Measurements from ENCODE around the gene ROGDI.

The ROGDI gene

GRCh38 chr16:4792951-4793513 is 9.4 kb downstream of the ROGDI start:
- TF ChIP-seq POLR2AphosphoS5 (IDR thresholded peaks at IDR 0.05; ENCODE audit: low read depth, low read length) (no peak), REST (IDR thresholded peaks at IDR 0.05; ENCODE audit: insufficient read depth in 1 of 2, low read depth in 2 of 2, low read length in 2 of 2) (no peak), FOXP2 (optimal IDR thresholded peaks at IDR 0.05; ENCODE audit: borderline replicate concordance, extremely low read depth, extremely low read length, insufficient read depth) (no peak), TAF1 (IDR thresholded peaks at IDR 0.05; ENCODE audit: borderline replicate concordance, insufficient read depth, low read length) (no peak), SIN3A (IDR thresholded peaks at IDR 0.05; ENCODE audit: borderline replicate concordance, insufficient read depth, low read length) (no peak)

- TF ChIP-seq POLR2AphosphoS5 (IDR thresholded peaks at IDR 0.05; ENCODE audit: low read depth, low read length) (no peak), REST (IDR thresholded peaks at IDR 0.05; ENCODE audit: insufficient read depth in 1 of 2, low read depth in 2 of 2, low read length in 2 of 2) (no peak), TAF1 (IDR thresholded peaks at IDR 0.05; ENCODE audit: borderline replicate concordance, insufficient read depth, low read length) (no peak), SIN3A (IDR thresholded peaks at IDR 0.05; ENCODE audit: borderline replicate concordance, insufficient read depth, low read length) (no peak), FOXP2 (optimal IDR thresholded peaks at IDR 0.05; ENCODE audit: borderline replicate concordance, extremely low read depth, extremely low read length, insufficient read depth) (no peak)
Observed at GRCh38 chr16:4790871-4791270, 11.6 kb downstream of the ROGDI start.

- TF ChIP-seq POLR2AphosphoS5 (IDR thresholded peaks at IDR 0.05; ENCODE audit: low read depth, low read length) (no peak), REST (IDR thresholded peaks at IDR 0.05; ENCODE audit: insufficient read depth in 1 of 2, low read depth in 2 of 2, low read length in 2 of 2) (no peak), TAF1 (IDR thresholded peaks at IDR 0.05; ENCODE audit: borderline replicate concordance, insufficient read depth, low read length) (no peak), FOXP2 (optimal IDR thresholded peaks at IDR 0.05; ENCODE audit: borderline replicate concordance, extremely low read depth, extremely low read length, insufficient read depth) (no peak), SIN3A (IDR thresholded peaks at IDR 0.05; ENCODE audit: borderline replicate concordance, insufficient read depth, low read length) (no peak)
Observed at GRCh38 chr16:4790261-4790660, 12.2 kb downstream of the ROGDI start.

GRCh38 chr16:4788910-4789309 is 13.5 kb downstream of the ROGDI start:
- no peak for TF ChIP-seq POLR2AphosphoS5 (IDR thresholded peaks at IDR 0.05; ENCODE audit: low read depth, low read length)
- TF ChIP-seq FOXP2 (optimal IDR thresholded peaks at IDR 0.05; ENCODE audit: borderline replicate concordance, extremely low read depth, extremely low read length, insufficient read depth), result no peak
- TF ChIP-seq REST (IDR thresholded peaks at IDR 0.05; ENCODE audit: insufficient read depth in 1 of 2, low read depth in 2 of 2, low read length in 2 of 2), result no peak
- TF ChIP-seq TAF1 (IDR thresholded peaks at IDR 0.05; ENCODE audit: borderline replicate concordance, insufficient read depth, low read length), result no peak
- TF ChIP-seq SIN3A (IDR thresholded peaks at IDR 0.05; ENCODE audit: borderline replicate concordance, insufficient read depth, low read length), result no peak

Measured in PFSK-1 (cell line).